Dedifferentiated amniotic fluid mesenchymal stem cell (primary cell): ENCODE measurements around the gene SYCE1.

ENCODE experiments used
- DNase-seq: peaks from one replicate; pipeline ENCODE4 v3.0.0-alpha.2; 2016; ENCODE audit errors: extremely low spot score

SYCE1 gene

DNA sequence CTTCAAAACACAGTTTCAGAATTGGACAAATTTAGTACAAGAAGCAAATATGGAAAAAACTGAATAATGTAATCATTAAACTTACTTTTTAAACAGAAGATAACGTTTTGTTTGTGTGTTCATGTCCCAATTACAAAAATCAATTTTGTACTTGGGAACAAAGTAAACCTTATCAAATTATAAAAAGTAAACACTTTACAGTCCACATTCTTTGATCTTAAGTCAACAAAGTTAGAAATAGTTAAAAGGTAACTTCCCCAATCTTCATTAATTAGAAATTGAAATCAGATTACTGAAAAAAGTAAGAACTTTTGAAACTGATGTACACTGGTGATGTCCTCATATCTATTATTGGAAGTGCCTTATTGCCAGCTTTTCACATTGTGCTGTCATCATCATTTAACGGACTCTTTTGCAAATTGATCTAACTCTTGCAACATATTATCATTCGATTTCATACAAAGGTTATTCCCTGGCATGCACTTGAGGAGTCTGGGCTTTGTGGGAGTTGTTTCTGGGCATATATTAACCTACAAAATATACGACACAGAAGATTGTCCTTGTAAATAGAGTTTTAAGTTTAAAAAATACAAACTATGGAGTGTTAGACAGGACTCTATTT lies 53.4 kb downstream of the SYCE1 start:
- DNase-seq = no peak

DNA sequence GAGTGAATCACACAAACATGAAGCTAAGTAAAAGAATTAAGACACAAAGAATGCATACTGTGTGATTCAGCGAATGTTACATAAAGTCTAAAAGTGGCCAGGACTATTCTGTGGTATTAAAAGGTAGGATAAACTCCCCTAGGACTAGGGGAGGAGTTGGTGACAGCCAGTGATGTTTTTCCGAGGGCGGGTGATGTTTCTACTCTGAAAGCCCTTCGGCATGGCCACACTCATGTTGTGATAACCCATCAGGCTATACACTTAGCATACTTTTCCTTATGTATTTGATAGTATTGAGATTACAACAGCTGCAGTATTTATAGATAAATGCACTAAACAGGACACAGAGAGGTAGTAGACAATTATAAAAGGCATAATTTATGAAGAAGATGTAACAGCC lies 54.0 kb downstream of the SYCE1 start:
- DNase-seq = no peak

DNA sequence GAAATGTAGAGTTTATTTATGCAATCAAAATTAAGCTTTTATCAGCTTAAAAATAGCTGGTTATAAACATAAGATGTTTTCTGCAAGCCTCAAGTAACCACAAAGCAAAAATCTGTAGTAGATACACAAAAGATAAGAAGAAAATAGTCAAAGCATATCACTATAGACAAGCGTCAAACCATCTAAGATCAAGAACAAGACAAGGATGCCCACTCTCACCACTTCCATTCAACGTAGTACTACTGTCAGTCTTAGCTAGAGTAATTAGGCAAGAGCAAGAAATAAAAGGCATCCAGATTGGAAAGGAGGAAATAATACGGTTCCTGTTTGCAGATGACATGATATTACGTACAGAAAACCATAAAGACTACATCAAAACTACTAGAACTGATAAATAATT lies 55.7 kb downstream of the SYCE1 start:
- no peak for DNase-seq
